Measurements from ENCODE around the gene MYOF.
A peak's percentile ranks its signal among the peaks of the same experiment; 100 is the strongest.
"Not testable (repeated sequence)": the region's sequence is repeated elsewhere in the genome, so short reads cannot be mapped to it uniquely, and the experiment has no call there.

The MYOF gene

GRCh38 chr10:93288679-93289634, 193.2 kb downstream of the MYOF start:
- DNase-seq: peak; percentile 74
- in situ Hi-C loops (cut with MboI; ENCODE audit: low pct_unique_long_range_greater_than_20kb, low sequenced_read_pairs): no loop called here

GRCh38 chr10:93287775-93288174, 194.4 kb downstream of the MYOF start:
- in situ Hi-C loops (cut with MboI; ENCODE audit: low pct_unique_long_range_greater_than_20kb, low sequenced_read_pairs): no loop called here

GRCh38 chr10:93284246-93284645, 197.9 kb downstream of the MYOF start:
- in situ Hi-C loops (cut with MboI; ENCODE audit: low pct_unique_long_range_greater_than_20kb, low sequenced_read_pairs); DNase-seq: not testable (repeated sequence)

More at GRCh38 chr10:93287775-93288174, 194.4 kb downstream of the MYOF start:
- no peak for DNase-seq

- no peak for DNase-seq
- in situ Hi-C loops (cut with MboI; ENCODE audit: low pct_unique_long_range_greater_than_20kb, low sequenced_read_pairs): no loop called here
Measured at GRCh38 chr10:93281367-93281720, 200.8 kb downstream of the MYOF start.

- in situ Hi-C loops (cut with MboI; ENCODE audit: low pct_unique_long_range_greater_than_20kb, low sequenced_read_pairs): no loop called here
- DNase-seq: no peak
Measured at GRCh38 chr10:93280699-93281366, 201.3 kb downstream of the MYOF start.

GRCh38 chr10:93280121-93280698, 201.9 kb downstream of the MYOF start:
- DNase-seq: no peak
- in situ Hi-C loops (cut with MboI; ENCODE audit: low pct_unique_long_range_greater_than_20kb, low sequenced_read_pairs): no loop called here

- in situ Hi-C loops (cut with MboI; ENCODE audit: low pct_unique_long_range_greater_than_20kb, low sequenced_read_pairs): no loop called here
- no peak for DNase-seq
Measured at GRCh38 chr10:93277360-93277759, 204.8 kb downstream of the MYOF start.

GRCh38 chr10:93274419-93274818, 207.7 kb downstream of the MYOF start:
- DNase-seq: no peak
- in situ Hi-C loops (cut with MboI; ENCODE audit: low pct_unique_long_range_greater_than_20kb, low sequenced_read_pairs): no loop called here

- in situ Hi-C loops (cut with MboI; ENCODE audit: low pct_unique_long_range_greater_than_20kb, low sequenced_read_pairs): no loop called here
- DNase-seq: no peak
Measured at GRCh38 chr10:93272884-93273675, 209.1 kb downstream of the MYOF start.

- in situ Hi-C loops (cut with MboI; ENCODE audit: low pct_unique_long_range_greater_than_20kb, low sequenced_read_pairs): no loop called here
- DNase-seq: no peak
Measured at GRCh38 chr10:93271347-93271746, 210.8 kb downstream of the MYOF start.

GRCh38 chr10:93269281-93269680, 212.9 kb downstream of the MYOF start:
- in situ Hi-C loops (cut with MboI; ENCODE audit: low pct_unique_long_range_greater_than_20kb, low sequenced_read_pairs): no loop called here
- no peak for DNase-seq

- no peak for DNase-seq
- in situ Hi-C loops (cut with MboI; ENCODE audit: low pct_unique_long_range_greater_than_20kb, low sequenced_read_pairs): no loop called here
Measured at GRCh38 chr10:93268021-93268420, 214.1 kb downstream of the MYOF start.

GRCh38 chr10:93267521-93267920, 214.6 kb downstream of the MYOF start:
- DNase-seq: peak; percentile 33
- in situ Hi-C loops (cut with MboI; ENCODE audit: low pct_unique_long_range_greater_than_20kb, low sequenced_read_pairs): no loop called here

GRCh38 chr10:93266858-93267257, 215.3 kb downstream of the MYOF start:
- in situ Hi-C loops (cut with MboI; ENCODE audit: low pct_unique_long_range_greater_than_20kb, low sequenced_read_pairs): no loop called here
- no peak for DNase-seq

- no peak for DNase-seq
- in situ Hi-C loops (cut with MboI; ENCODE audit: low pct_unique_long_range_greater_than_20kb, low sequenced_read_pairs): no loop called here
Measured at GRCh38 chr10:93261961-93262610, 220.0 kb downstream of the MYOF start.

GRCh38 chr10:93261089-93261488, 221.0 kb downstream of the MYOF start:
- in situ Hi-C loops (cut with MboI; ENCODE audit: low pct_unique_long_range_greater_than_20kb, low sequenced_read_pairs): no loop called here
- DNase-seq: no peak

- DNase-seq: no peak
- in situ Hi-C loops (cut with MboI; ENCODE audit: low pct_unique_long_range_greater_than_20kb, low sequenced_read_pairs): no loop called here
Measured at GRCh38 chr10:93259126-93259525, 223.0 kb downstream of the MYOF start.
